ENCODE results near the gene PAFAH1B1. TPM values are rescaled to one million over a fixed set of nuclear protein-coding genes. Genes with fewer than 3 reads are reported as not detected.

The PAFAH1B1 gene
- total and polyA plus RNA-seq, 4 donors: 14.0 to 44.1 (median 29.2) TPM

GRCh38 chr17:2709183-2709661 is 115.8 kb downstream of the PAFAH1B1 start:
- Histone ChIP-seq H3K9me3 (ENCODE audit: control insufficient read depth in 4 of 4, low read length in 3 of 4) (no peaks in the 10 kb centered on the region), H3K36me3 (ENCODE audit: control insufficient read depth in 4 of 4, insufficient read depth in 3 of 4, low read depth in 1 of 4, low read length in 3 of 4) (no peaks in the 10 kb centered on the region), H3K4me1 (ENCODE audit: control insufficient read depth in 4 of 4, insufficient read depth in 4 of 4, low read length in 3 of 4) (peaks cover 21 to 74% (median 61%) of the 10 kb centered on the region in 4 donors), H3K4me3 (ENCODE audit: low read depth in 1 of 3, low read length in 3 of 3) (peak overlapping the region; percentile 78 to 98 (median 94)), H3K27ac (ENCODE audit: low read depth in 1 of 2, low read length in 2 of 2) (peak overlapping the region; percentile 75 to 91), H3K27me3 (ENCODE audit: control insufficient read depth in 4 of 4, insufficient read depth in 4 of 4, low read length in 3 of 4) (no peaks in the 10 kb centered on the region), H3K9ac (ENCODE audit: low read depth in 1 of 2, low read length in 2 of 2) (peak overlapping the region; percentile 66)
- peak in 1 of 2 donors; percentile 11 for TF ChIP-seq HNF4A (conservative IDR thresholded peaks at IDR 0.05)
- no peak for TF ChIP-seq HNF4G (IDR thresholded peaks at IDR 0.05)
- WGBS: 22% methylated on average over 10 of the region's 10 CpGs
- DNase-seq (ENCODE audit: low spot score): no peak

GRCh38 chr17:2710071-2710802 is 116.8 kb downstream of the PAFAH1B1 start:
- WGBS: 16% methylated on average over 16 of the region's 16 CpGs
- peaks cover 15 to 64% (median 50%) of the 10 kb centered on the region in 4 donors for H3K4me1 ChIP-seq (ENCODE audit: control insufficient read depth in 4 of 4, insufficient read depth in 4 of 4, low read length in 3 of 4)
- H3K4me3 ChIP-seq (ENCODE audit: low read depth in 1 of 3, low read length in 3 of 3): peak overlapping the region; percentile 78 to 98 (median 94)
- H3K36me3 ChIP-seq (ENCODE audit: control insufficient read depth in 4 of 4, insufficient read depth in 3 of 4, low read depth in 1 of 4, low read length in 3 of 4): no peaks in the 10 kb centered on the region
- TF ChIP-seq RXRA (IDR thresholded peaks at IDR 0.05) (no peak), EGR1 (IDR thresholded peaks at IDR 0.05; ENCODE audit: low read depth in 2 of 2) (peak in 1 of 2 donors; percentile 28), YY1 (IDR thresholded peaks at IDR 0.05) (no peak)
- no peaks in the 10 kb centered on the region for H3K9me3 ChIP-seq (ENCODE audit: control insufficient read depth in 4 of 4, low read length in 3 of 4)
- H3K27me3 ChIP-seq (ENCODE audit: control insufficient read depth in 4 of 4, insufficient read depth in 4 of 4, low read length in 3 of 4): no peaks in the 10 kb centered on the region
- peak overlapping the region; percentile 75 to 91 for H3K27ac ChIP-seq (ENCODE audit: low read depth in 1 of 2, low read length in 2 of 2)
- H3K9ac ChIP-seq (ENCODE audit: low read depth in 1 of 2, low read length in 2 of 2): peak overlapping the region; percentile 66
- DNase-seq (ENCODE audit: low spot score): no peak

GRCh38 chr17:2710803-2711607 is 117.6 kb downstream of the PAFAH1B1 start:
- Histone ChIP-seq H3K9ac (ENCODE audit: low read depth in 1 of 2, low read length in 2 of 2) (peak overlapping the region; percentile 16 to 66), H3K9me3 (ENCODE audit: control insufficient read depth in 4 of 4, low read length in 3 of 4) (no peaks in the 10 kb centered on the region), H3K27ac (ENCODE audit: low read depth in 1 of 2, low read length in 2 of 2) (peak overlapping the region; percentile 75 to 91), H3K27me3 (ENCODE audit: control insufficient read depth in 4 of 4, insufficient read depth in 4 of 4, low read length in 3 of 4) (no peaks in the 10 kb centered on the region), H3K4me3 (ENCODE audit: low read depth in 1 of 3, low read length in 3 of 3) (peak overlapping the region; percentile 83 to 98 (median 94)), H3K36me3 (ENCODE audit: control insufficient read depth in 4 of 4, insufficient read depth in 3 of 4, low read depth in 1 of 4, low read length in 3 of 4) (no peaks in the 10 kb centered on the region), H3K4me1 (ENCODE audit: control insufficient read depth in 4 of 4, insufficient read depth in 4 of 4, low read length in 3 of 4) (peaks cover 13 to 56% (median 43%) of the 10 kb centered on the region in 4 donors)
- WGBS: under 1% methylated on average over 82 of the region's 82 CpGs
- peak; percentile 65 for DNase-seq (ENCODE audit: low spot score)
- TF ChIP-seq HNF4A (conservative IDR thresholded peaks at IDR 0.05) (peak; percentile 78 to 81), TAF1 (conservative IDR thresholded peaks at IDR 0.05) (peak; percentile 77), YY1 (IDR thresholded peaks at IDR 0.05) (peak; percentile 53), CTCF (IDR thresholded peaks at IDR 0.05; ENCODE audit: low read depth, low read length, missing input control) (no peak), GABPA (IDR thresholded peaks at IDR 0.05 in 1 of 2, conservative IDR thresholded peaks at IDR 0.05 in 1 of 2) (peak in 1 of 2 donors; percentile 38), RAD21 (IDR thresholded peaks at IDR 0.05) (peak in 1 of 2 donors; percentile 44), NR2F2 (IDR thresholded peaks at IDR 0.05) (peak; percentile 37), SP1 (IDR thresholded peaks at IDR 0.05) (peak; percentile 93), RXRA (IDR thresholded peaks at IDR 0.05) (peak; percentile 89 to 94), HNF4G (IDR thresholded peaks at IDR 0.05) (peak; percentile 44), ATF3 (IDR thresholded peaks at IDR 0.05) (no peak), ZBTB33 (IDR thresholded peaks at IDR 0.05) (no peak), REST (IDR thresholded peaks at IDR 0.05) (peak; percentile 54), EGR1 (IDR thresholded peaks at IDR 0.05; ENCODE audit: low read depth in 2 of 2) (no peak), MAX (IDR thresholded peaks at IDR 0.05) (peak; percentile 74), FOXA1 (IDR thresholded peaks at IDR 0.05) (no peak), FOXA2 (IDR thresholded peaks at IDR 0.05) (no peak)
